GM10266 (cell line): Measurements from ENCODE around the gene PBX4.
A peak's percentile ranks its signal among the peaks of the same experiment; 100 is the strongest.

ENCODE experiments used
- DNase-seq: peaks from one replicate; pipeline ENCODE4 v3.0.0; 2012; ENCODE audit errors: extremely low spot score
- CTCF ChIP-seq: IDR thresholded peaks from 2 replicates; pipeline ENCODE4 v1.5.1; 2012; ENCODE audit warnings: mild to moderate bottlenecking, low read depth; ENCODE audit not compliant: control insufficient read depth, insufficient read depth; ENCODE audit errors: missing control alignments

The PBX4 gene

GRCh38 chr19:19540715-19541515 is 77.6 kb downstream of the PBX4 start:
- peak; percentile 93 for DNase-seq
- no peak for TF ChIP-seq CTCF

- DNase-seq, result peak; percentile 85
These were observed 78.3 kb downstream of the PBX4 start for GRCh38 chr19:19540064-19540714.

GRCh38 chr19:19539698-19540063 is 78.8 kb downstream of the PBX4 start:
- TF ChIP-seq CTCF, result no peak
- DNase-seq, result no peak

More at GRCh38 chr19:19540064-19540714, 78.3 kb downstream of the PBX4 start:
- TF ChIP-seq CTCF, result no peak

GRCh38 chr19:19538785-19539166 is 79.7 kb downstream of the PBX4 start:
- DNase-seq, result no peak
- no peak for TF ChIP-seq CTCF

GRCh38 chr19:19538061-19538784 is 80.3 kb downstream of the PBX4 start, which contains the start of gene CILP2:
Gene CILP2 (plus strand): TSS chr19:19538265. CDS start chr19:19538350, 85 bp downstream.
- DNase-seq, result peak; percentile 78
- TF ChIP-seq CTCF, result no peak

GRCh38 chr19:19537075-19538048 is 81.1 kb downstream of the PBX4 start:
- TF ChIP-seq CTCF, result no peak

More at GRCh38 chr19:19537075-19538048, 81.1 kb downstream of the PBX4 start:
- no peak for DNase-seq
